DOHH2 (cell line): ENCODE measurements around the gene PIBF1.

Experiments
- CTCF ChIP-seq: fragments of 200-600 bp; sonication (generic); IDR thresholded peaks from one replicate; pipeline ENCODE4 v1.5.1; 2014; ENCODE audit warnings: antibody characterized with exemption, mild to moderate bottlenecking, low read depth, low read length; ENCODE audit not compliant: poor library complexity, severe bottlenecking
- EZH2phosphoT487 ChIP-seq: fragments of 200-600 bp; sonication (generic); IDR thresholded peaks from 2 replicates; pipeline ENCODE4 v1.6.1; 2017; ENCODE audit warnings: borderline replicate concordance, mild to moderate bottlenecking, antibody characterized with exemption, low read length, moderate library complexity, mixed read lengths

DNA sequence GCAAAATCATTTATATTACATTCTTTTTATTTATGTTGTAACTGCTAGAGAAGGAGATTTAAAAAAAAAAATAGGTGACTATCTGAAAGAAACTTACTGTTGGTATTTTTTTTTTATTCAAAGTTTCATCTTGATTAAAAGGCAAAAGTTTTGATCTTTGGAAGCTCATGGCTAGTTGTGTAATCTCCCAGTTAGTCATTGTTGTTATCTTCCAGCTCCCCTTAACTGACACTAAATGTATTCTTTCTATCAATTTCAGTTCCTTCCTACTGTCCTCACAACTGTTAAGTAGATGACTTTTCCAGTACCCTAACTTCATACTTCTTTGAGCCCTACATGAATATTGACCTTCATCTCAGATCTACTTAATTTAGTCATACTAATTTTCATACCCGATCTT, 71.1 kb downstream of the PIBF1 start:
- TF ChIP-seq CTCF (no peak), EZH2phosphoT487 (no peak)
